Subcutaneous abdominal adipose tissue (tissue), 5 donors: Measurements from ENCODE around the gene STARD5.

Experiments
- H3K27ac ChIP-seq: one replicate; pipeline ENCODE4 v1.7.0; 2013; ENCODE audit warnings: low read depth, mild to moderate bottlenecking, inconsistent platforms, low read length, moderate library complexity
- H3K27me3 ChIP-seq, 5 donors: one replicate each; pipeline ENCODE4 v1.7.0; 2013; ENCODE audit warnings: low read length in 5 of 5, inconsistent platforms in 1 of 5; ENCODE audit not compliant: control insufficient read depth in 5 of 5, insufficient read depth in 4 of 5
- H3K36me3 ChIP-seq, 5 donors: one replicate each; pipeline ENCODE4 v1.7.0; 2013; ENCODE audit warnings: low read length in 5 of 5; ENCODE audit not compliant: control insufficient read depth in 5 of 5, insufficient read depth in 5 of 5
- H3K4me1 ChIP-seq, 5 donors: one replicate each; pipeline ENCODE4 v1.7.0; 2013; ENCODE audit warnings: low read length in 5 of 5, mild to moderate bottlenecking in 3 of 5, moderate library complexity in 1 of 5; ENCODE audit not compliant: control insufficient read depth in 5 of 5, insufficient read depth in 5 of 5
- H3K4me3 ChIP-seq, 5 donors: one replicate each; pipeline ENCODE4 v1.7.0; 2013; ENCODE audit warnings: low read length in 5 of 5, low read depth in 1 of 5
- H3K9ac ChIP-seq, 5 donors: one replicate each; pipeline ENCODE4 v1.7.0; 2013; ENCODE audit warnings: low read length in 5 of 5, mild to moderate bottlenecking in 4 of 5, moderate library complexity in 3 of 5
- H3K9me3 ChIP-seq, 5 donors: one replicate each; pipeline ENCODE4 v1.7.0; 2013; ENCODE audit warnings: low read length in 5 of 5; ENCODE audit not compliant: control insufficient read depth in 5 of 5
- donor health status: healthy.
- donor health status: healthy.
- donor health status: healthy.
- donor health status: healthy.
- donor health status: healthy.

The STARD5 gene

GRCh38 chr15:81288040-81288439, 35.9 kb downstream of the STARD5 start:
- Histone ChIP-seq H3K4me3 (no peak overlapping the region), H3K27ac (no peak overlapping the region), H3K36me3 (peaks cover 18 to 56% (median 39%) of the 10 kb centered on the region in 5 donors), H3K9ac (no peak overlapping the region), H3K9me3 (no peaks in the 10 kb centered on the region), H3K4me1 (peaks cover 0 to 12% (median 5%) of the 10 kb centered on the region in 5 donors), H3K27me3 (no peaks in the 10 kb centered on the region)

DNA sequence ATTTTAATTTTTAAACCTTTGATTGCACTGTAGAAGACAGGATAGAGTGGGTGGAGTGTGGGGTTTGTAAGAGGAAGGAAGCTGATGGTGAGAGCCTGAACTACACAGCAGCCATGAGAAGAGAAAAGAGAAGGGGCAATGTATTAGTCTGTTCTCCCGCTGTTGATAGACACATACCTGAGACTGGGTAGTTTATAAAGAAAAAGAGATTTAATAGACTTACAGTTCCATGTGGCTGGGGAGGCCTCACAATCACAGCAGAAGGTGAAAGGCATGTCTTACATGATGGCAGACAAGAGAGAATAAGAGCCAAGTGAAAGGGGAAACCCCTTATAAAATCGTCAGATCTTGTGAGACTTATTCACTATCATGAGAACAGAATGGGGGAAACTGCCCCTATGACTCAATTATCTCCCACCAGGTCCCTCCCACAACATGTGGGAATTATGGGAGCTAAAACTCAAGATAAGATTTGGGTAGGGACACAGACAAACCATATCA, 37.3 kb downstream of the STARD5 start:
- no peaks in the 10 kb centered on the region for H3K27me3 ChIP-seq
- no peak overlapping the region for H3K27ac ChIP-seq
- peaks cover 9 to 55% (median 45%) of the 10 kb centered on the region in 5 donors for H3K36me3 ChIP-seq
- H3K9me3 ChIP-seq: no peaks in the 10 kb centered on the region
- H3K4me3 ChIP-seq: no peak overlapping the region
- H3K9ac ChIP-seq: no peak overlapping the region
- H3K4me1 ChIP-seq: peaks cover 0 to 17% (median 5%) of the 10 kb centered on the region in 5 donors

GRCh38 chr15:81285461-81285860, 38.5 kb downstream of the STARD5 start:
- Histone ChIP-seq H3K4me1 (peaks cover 0 to 22% (median 5%) of the 10 kb centered on the region in 5 donors), H3K27me3 (no peaks in the 10 kb centered on the region), H3K9me3 (no peaks in the 10 kb centered on the region), H3K36me3 (peaks cover 12 to 59% (median 50%) of the 10 kb centered on the region in 5 donors), H3K9ac (no peak overlapping the region), H3K27ac (no peak overlapping the region), H3K4me3 (no peak overlapping the region)

DNA sequence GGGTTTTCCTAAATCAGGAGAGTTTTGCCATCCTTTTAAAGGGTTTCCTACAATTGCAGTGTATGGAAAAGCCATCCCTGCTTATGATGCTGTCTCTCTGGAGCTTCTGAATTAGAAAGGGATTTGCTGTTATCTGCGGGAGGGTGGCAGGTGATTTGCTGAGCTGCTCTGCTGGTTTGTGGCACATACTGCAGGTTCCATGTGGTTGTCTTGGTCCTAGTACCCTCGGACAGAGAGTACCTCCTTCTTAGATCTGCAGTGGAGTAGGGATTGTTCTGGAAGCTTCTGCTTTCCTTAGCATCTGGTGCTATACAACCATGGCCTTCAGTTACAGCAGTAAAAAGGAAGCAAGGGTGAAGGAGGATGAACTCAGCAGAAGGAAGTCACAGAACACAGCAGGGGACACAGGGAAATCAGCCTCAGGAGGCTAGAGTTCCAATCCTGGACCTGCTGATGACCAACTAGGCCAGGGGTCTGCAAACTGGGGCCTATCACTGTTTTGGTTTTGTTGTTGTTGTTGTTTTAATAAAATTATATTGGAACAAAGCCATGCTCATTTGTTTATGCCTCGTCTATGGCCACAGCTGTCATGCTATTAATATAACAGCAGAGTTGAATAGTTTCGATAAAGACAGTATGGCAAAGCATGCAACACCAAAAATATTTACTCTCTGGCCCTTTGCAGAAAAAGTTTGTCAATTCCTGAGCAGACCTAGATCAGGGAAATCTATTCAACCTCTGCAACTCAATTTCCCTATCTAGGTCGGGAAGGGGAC, 39.5 kb downstream of the STARD5 start:
- H3K27me3 ChIP-seq: no peaks in the 10 kb centered on the region
- no peak overlapping the region for H3K4me3 ChIP-seq
- no peaks in the 10 kb centered on the region for H3K9me3 ChIP-seq
- peaks cover 15 to 66% (median 58%) of the 10 kb centered on the region in 5 donors for H3K36me3 ChIP-seq
- H3K9ac ChIP-seq: no peak overlapping the region
- peaks cover 0 to 29% (median 5%) of the 10 kb centered on the region in 5 donors for H3K4me1 ChIP-seq
- H3K27ac ChIP-seq: no peak overlapping the region

- no peaks in the 10 kb centered on the region for H3K27me3 ChIP-seq
- H3K9me3 ChIP-seq: no peaks in the 10 kb centered on the region
- no peak overlapping the region for H3K9ac ChIP-seq
- H3K36me3 ChIP-seq: peaks cover 15 to 68% (median 55%) of the 10 kb centered on the region in 5 donors
- no peak overlapping the region for H3K27ac ChIP-seq
- H3K4me3 ChIP-seq: no peak overlapping the region
- H3K4me1 ChIP-seq: peaks cover 0 to 31% (median 5%) of the 10 kb centered on the region in 5 donors
These were observed 41.0 kb downstream of the STARD5 start for GRCh38 chr15:81282911-81283310.

DNA sequence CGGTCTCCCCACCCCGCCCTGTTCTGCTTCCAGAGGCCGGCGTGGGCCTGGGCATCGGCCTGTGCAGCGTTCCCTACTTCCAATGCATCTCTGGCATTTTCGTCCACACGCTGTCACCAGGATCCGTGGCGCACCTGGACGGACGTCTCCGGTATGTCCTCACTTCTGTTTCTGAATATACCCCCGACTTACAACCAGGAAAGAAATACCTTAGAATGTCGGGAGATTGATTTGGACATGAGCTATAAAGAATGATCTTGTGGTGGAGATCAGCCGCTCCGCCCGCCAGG, 41.4 kb downstream of the STARD5 start:
- peaks cover 12 to 64% (median 51%) of the 10 kb centered on the region in 5 donors for H3K36me3 ChIP-seq
- H3K9ac ChIP-seq: no peak overlapping the region
- H3K27me3 ChIP-seq: no peaks in the 10 kb centered on the region
- H3K4me1 ChIP-seq: peaks cover 0 to 31% (median 5%) of the 10 kb centered on the region in 5 donors
- H3K27ac ChIP-seq: no peak overlapping the region
- no peak overlapping the region for H3K4me3 ChIP-seq
- H3K9me3 ChIP-seq: peaks cover 0 to under 1% (median 0%) of the 10 kb centered on the region in 5 donors

GRCh38 chr15:81281766-81282605, 42.0 kb downstream of the STARD5 start:
- Histone ChIP-seq H3K27me3 (no peaks in the 10 kb centered on the region), H3K36me3 (peaks cover 12 to 59% (median 46%) of the 10 kb centered on the region in 5 donors), H3K4me1 (peaks cover 0 to 29% (median 5%) of the 10 kb centered on the region in 5 donors), H3K27ac (no peak overlapping the region), H3K4me3 (no peak overlapping the region), H3K9me3 (peaks cover 0 to 4% (median 2%) of the 10 kb centered on the region in 5 donors), H3K9ac (no peak overlapping the region)

DNA sequence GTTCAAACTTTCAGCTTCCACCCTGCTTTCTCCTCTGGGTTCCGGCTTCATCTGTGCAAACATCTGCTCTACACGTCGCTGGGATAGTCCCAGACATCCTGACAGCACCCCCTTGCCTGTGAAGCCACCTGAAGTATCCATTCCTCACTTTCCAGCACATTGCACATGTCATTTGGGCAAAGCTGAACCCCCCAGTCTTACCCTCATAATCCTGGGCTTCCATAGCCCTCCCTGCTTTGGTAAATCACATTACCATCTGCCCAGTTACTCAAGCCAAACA, 42.5 kb downstream of the STARD5 start:
- Histone ChIP-seq H3K27me3 (no peaks in the 10 kb centered on the region), H3K9me3 (peaks cover 0 to 6% (median 4%) of the 10 kb centered on the region in 5 donors), H3K9ac (no peak overlapping the region), H3K27ac (no peak overlapping the region), H3K4me1 (peaks cover 0 to 28% (median 2%) of the 10 kb centered on the region in 5 donors), H3K4me3 (no peak overlapping the region), H3K36me3 (peaks cover 10 to 53% (median 42%) of the 10 kb centered on the region in 5 donors)

DNA sequence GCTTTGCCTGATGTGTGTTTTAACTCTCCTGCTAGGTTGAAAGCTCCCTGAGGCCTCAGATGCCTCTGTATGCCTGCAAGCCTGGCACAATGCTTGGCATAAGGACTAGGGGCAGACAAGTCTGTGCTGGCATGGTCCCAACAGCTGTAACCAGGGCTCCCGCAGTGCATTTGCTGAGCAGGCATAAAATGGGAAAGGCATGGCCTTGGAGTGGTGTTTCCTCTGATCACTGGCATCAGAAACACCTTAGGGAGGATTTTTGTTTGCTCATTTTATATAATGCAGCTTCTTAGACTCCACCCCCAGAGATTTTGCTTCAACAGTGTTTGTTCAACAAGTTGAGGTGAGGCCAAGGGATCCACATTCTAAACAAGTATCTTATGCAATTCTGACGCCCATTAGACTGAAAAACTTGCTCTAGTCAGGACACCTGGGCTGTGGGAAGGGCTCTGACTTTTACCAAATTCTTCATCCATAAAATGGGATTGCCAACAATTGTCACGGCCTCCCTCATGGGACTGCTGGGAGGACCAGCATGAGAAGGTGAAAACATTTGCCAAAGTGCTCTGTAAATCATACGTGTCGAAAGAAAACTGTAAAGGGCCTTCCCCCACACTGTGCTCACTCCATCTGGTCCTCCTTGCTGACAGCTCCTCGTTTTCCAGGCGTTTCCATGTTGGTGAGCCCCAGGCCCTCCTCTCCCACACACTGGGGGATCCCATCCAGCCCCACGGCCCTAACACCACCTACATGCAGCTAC, 43.1 kb downstream of the STARD5 start:
- no peak overlapping the region for H3K4me3 ChIP-seq
- peaks cover 5 to 48% (median 37%) of the 10 kb centered on the region in 5 donors for H3K36me3 ChIP-seq
- peaks cover 0 to 6% (median 4%) of the 10 kb centered on the region in 5 donors for H3K9me3 ChIP-seq
- peaks cover 0 to 29% (median 1%) of the 10 kb centered on the region in 5 donors for H3K4me1 ChIP-seq
- H3K27ac ChIP-seq: no peak overlapping the region
- H3K27me3 ChIP-seq: no peaks in the 10 kb centered on the region
- no peak overlapping the region for H3K9ac ChIP-seq
